H9 (cell line): ENCODE measurements around the gene BUB3. TPM values are rescaled to one million over a fixed set of nuclear protein-coding genes. Genes with fewer than 3 reads are reported as not detected.

Source experiments
- DNase-seq: peaks from one replicate; pipeline ENCODE4 v3.0.0-alpha.2; 2017
- H2AFZ ChIP-seq: one replicate; pipeline ENCODE4 v1.6.1; 2013; ENCODE audit warnings: mild to moderate bottlenecking, low read length, control low read depth, moderate library complexity
- H2AK5ac ChIP-seq: 2 replicates; pipeline ENCODE4 v1.6.1; 2013; ENCODE audit warnings: low read length, control low read depth, mixed read lengths; ENCODE audit not compliant: insufficient read length
- H2BK120ac ChIP-seq: one replicate; pipeline ENCODE4 v1.6.1; 2013; ENCODE audit warnings: low read depth, mild to moderate bottlenecking, low read length, control low read depth, inconsistent platforms; ENCODE audit not compliant: poor library complexity, severe bottlenecking
- H2BK12ac ChIP-seq: 2 replicates; pipeline ENCODE4 v1.6.1; 2013; ENCODE audit warnings: low read length, control low read depth, mixed read lengths, low read depth; ENCODE audit not compliant: insufficient read length
- H2BK15ac ChIP-seq: 2 replicates; pipeline ENCODE4 v1.6.1; 2013; ENCODE audit warnings: low read depth, low read length, control low read depth
- H2BK20ac ChIP-seq: one replicate; pipeline ENCODE4 v1.6.1; 2013; ENCODE audit warnings: low read depth, mild to moderate bottlenecking, low read length, control low read depth, inconsistent platforms; ENCODE audit not compliant: poor library complexity, severe bottlenecking
- H2BK5ac ChIP-seq: 2 replicates; pipeline ENCODE4 v1.6.1; 2013; ENCODE audit warnings: low read length, control low read depth, mixed read lengths; ENCODE audit not compliant: insufficient read length
- H3K14ac ChIP-seq: 2 replicates; pipeline ENCODE4 v1.6.1; 2013; ENCODE audit warnings: low read length, control low read depth; ENCODE audit not compliant: insufficient read depth
- H3K18ac ChIP-seq: 2 replicates; pipeline ENCODE4 v1.6.1; 2013; ENCODE audit warnings: low read depth, mild to moderate bottlenecking, mixed read lengths, low read length, control low read depth; ENCODE audit not compliant: insufficient read length
- H3K23ac ChIP-seq: 2 replicates; pipeline ENCODE4 v1.6.1; 2013; ENCODE audit warnings: low read length, control low read depth, mixed read lengths, low read depth; ENCODE audit not compliant: insufficient read length
- H3K23me2 ChIP-seq: 2 replicates; pipeline ENCODE4 v1.6.1; 2013; ENCODE audit warnings: low read depth, mild to moderate bottlenecking, mixed read lengths, low read length, control low read depth; ENCODE audit not compliant: insufficient read length, poor library complexity, severe bottlenecking
- H3K27ac ChIP-seq: 2 replicates; pipeline ENCODE4 v1.5.1; 2013; ENCODE audit warnings: low read length, control low read depth, mixed read lengths, low read depth; ENCODE audit not compliant: insufficient read length
- H3K27me3 ChIP-seq: 2 replicates; pipeline ENCODE4 v1.6.1; 2013; ENCODE audit warnings: low read length, control low read depth, inconsistent platforms; ENCODE audit not compliant: insufficient read depth
- H3K4ac ChIP-seq: 2 replicates; pipeline ENCODE4 v1.6.1; 2013; ENCODE audit warnings: low read depth, mild to moderate bottlenecking, control low read depth, inconsistent platforms, low read length, moderate library complexity
- H3K4me1 ChIP-seq: 2 replicates; pipeline ENCODE4 v1.6.1; 2013; ENCODE audit warnings: low read length, control low read depth, inconsistent platforms; ENCODE audit not compliant: insufficient read depth
- H3K4me2 ChIP-seq: 2 replicates; pipeline ENCODE4 v1.6.1; 2013; ENCODE audit warnings: low read length, control low read depth, mixed read lengths; ENCODE audit not compliant: insufficient read length, insufficient read depth
- H3K56ac ChIP-seq: 2 replicates; pipeline ENCODE4 v1.6.1; 2013; ENCODE audit warnings: low read depth, mild to moderate bottlenecking, mixed read lengths, low read length, control low read depth; ENCODE audit not compliant: insufficient read length
- H3K79me1 ChIP-seq: 2 replicates; pipeline ENCODE4 v1.6.1; 2013; ENCODE audit warnings: low read depth, mild to moderate bottlenecking, moderate library complexity, low read length, control low read depth, inconsistent platforms; ENCODE audit not compliant: insufficient read depth, poor library complexity, severe bottlenecking
- H3K79me2 ChIP-seq: 2 replicates; pipeline ENCODE4 v1.6.1; 2013; ENCODE audit warnings: low read length, control low read depth, inconsistent platforms; ENCODE audit not compliant: insufficient read depth
- H3K9ac ChIP-seq: 2 replicates; pipeline ENCODE4 v1.6.1; 2013; ENCODE audit warnings: low read length, control low read depth, mixed read lengths; ENCODE audit not compliant: insufficient read length; ENCODE audit errors: extremely low read depth
- H3K9me3 ChIP-seq: one replicate; pipeline ENCODE4 v1.6.1; 2013; ENCODE audit warnings: low read depth, low read length, inconsistent platforms; ENCODE audit not compliant: control insufficient read depth
- H3T11ph ChIP-seq: one replicate; pipeline ENCODE4 v1.6.1; 2013; ENCODE audit warnings: mild to moderate bottlenecking, low read length, control low read depth, inconsistent platforms
- H4K20me1 ChIP-seq: one replicate; pipeline ENCODE4 v1.6.1; 2013; ENCODE audit not compliant: control insufficient read depth, insufficient read length, insufficient read depth
- H4K5ac ChIP-seq: 2 replicates; pipeline ENCODE4 v1.6.1; 2013; ENCODE audit warnings: low read depth, mild to moderate bottlenecking, mixed read lengths, low read length, control low read depth; ENCODE audit not compliant: insufficient read length
- H4K8ac ChIP-seq: replicated peaks from 2 replicates; pipeline ENCODE4 v1.6.1; 2013; ENCODE audit warnings: low read length, control low read depth, mixed read lengths, low read depth; ENCODE audit not compliant: insufficient read length
- H4K91ac ChIP-seq: 2 replicates; pipeline ENCODE4 v1.6.1; 2013; ENCODE audit warnings: low read depth, mild to moderate bottlenecking, moderate library complexity, mixed read lengths, low read length, control low read depth; ENCODE audit not compliant: insufficient read length
- H3K27ac Mint-ChIP-seq, 3 experiments: 2 replicates in 2 of 3; 3 replicates in 1 of 3; pipeline ENCODE4 v1.8.0; 2020 to 2021; ENCODE audit warnings: mixed read lengths in 3 of 3, mild to moderate bottlenecking in 1 of 3, moderate library complexity in 1 of 3
- H3K27me3 Mint-ChIP-seq: 2 replicates; pipeline ENCODE4 v1.8.0; 2021; ENCODE audit warnings: low read depth, mild to moderate bottlenecking, moderate library complexity, mixed read lengths
- H3K36me3 Mint-ChIP-seq, 3 experiments: 2 replicates in 2 of 3; 3 replicates in 1 of 3; pipeline ENCODE4 v1.8.0; 2020 to 2021; ENCODE audit warnings: low read depth in 3 of 3, mixed read lengths in 3 of 3; ENCODE audit not compliant: insufficient read depth in 1 of 3
- H3K4me1 Mint-ChIP-seq, 2 experiments: 2 replicates each; pipeline ENCODE4 v1.8.0; 2020; ENCODE audit warnings: mixed read lengths in 2 of 2
- H3K4me3 Mint-ChIP-seq, 2 experiments: 2 replicates in 1 of 2; 3 replicates in 1 of 2; pipeline ENCODE4 v1.8.0; 2020 to 2021; ENCODE audit warnings: mild to moderate bottlenecking in 2 of 2, mixed read lengths in 2 of 2, moderate library complexity in 1 of 2
- H3K9me3 Mint-ChIP-seq, 2 experiments: 2 replicates in 1 of 2; 3 replicates in 1 of 2; pipeline ENCODE4 v1.8.0; 2020; ENCODE audit warnings: mild to moderate bottlenecking in 2 of 2, mixed read lengths in 2 of 2, moderate library complexity in 1 of 2
- CTCF ChIP-seq: fragments of 200-600 bp; sonication (generic); conservative IDR thresholded peaks from 3 replicates; pipeline ENCODE4 v1.8.0; 2021; ENCODE audit warnings: antibody characterized with exemption, mild to moderate bottlenecking
- whole genome bisulfite sequencing: extraction: QIAGEN DNeasy Blood & Tissue Kit; methylation state at CpG from one replicate; pipeline ENCODE4 v1.1.7; 2013; ENCODE audit warnings: missing lambda C conversion rate, low lambda C conversion rate, mixed read lengths; ENCODE audit not compliant: insufficient read length; ENCODE audit errors: extremely low coverage; 5-methylcytosine and 5-hydroxymethylcytosine counted together
- total RNA-seq: library from RNA; stranded (reverse); gene quantifications from 2 replicates; pipeline ENCODE4 v1.2.1, GENCODE V29; 2021

The BUB3 gene
- total RNA-seq, 1 experiment from 2014 or later: 200 TPM

- Histone ChIP-seq H3K14ac (no peak overlapping the region), H4K20me1 (no peaks in the 10 kb centered on the region), H3K4me1 (no peaks in the 10 kb centered on the region; the same call in 1 of the 2 replicates), H3K79me2 (no peaks in the 10 kb centered on the region), H2BK20ac (no peak overlapping the region), H3K4me2 (peak overlapping the region; percentile 66), H2BK120ac (no peak overlapping the region), H3K56ac (no peak overlapping the region), H2BK15ac (no peak overlapping the region), H3T11ph (no peak overlapping the region), H3K4ac (no peak overlapping the region), H3K9me3 (no peaks in the 10 kb centered on the region), H2BK5ac (no peak overlapping the region), H3K23me2 (peaks cover 27% of the 10 kb centered on the region), H2AK5ac (no peak overlapping the region), H4K8ac (no peak overlapping the region), H4K91ac (no peak overlapping the region), H3K79me1 (no peaks in the 10 kb centered on the region), H2BK12ac (no peak overlapping the region), H3K23ac (no peak overlapping the region), H3K18ac (no peak overlapping the region), H3K9ac (no peak overlapping the region), H2AFZ (no peak overlapping the region), H3K27me3 (peaks cover 88% of the 10 kb centered on the region), H3K27ac (no peak overlapping the region), H4K5ac (no peak overlapping the region)
- Mint-ChIP-seq H3K27me3 (peaks cover 99% of the 10 kb centered on the region), H3K27ac (no peak overlapping the region), H3K36me3 (no peaks in the 10 kb centered on the region), H3K9me3 (peaks cover 0 to 8% of the 10 kb centered on the region in 2 experiments; a peak in 3 of 5 replicates), H3K4me3 (peak overlapping the region in 1 of 2 experiments; percentile 78; a peak in 3 of 5 replicates), H3K4me1 (peaks cover 32 to 64% of the 10 kb centered on the region in 2 experiments)
- no CpG with 5 or more reads among the region's 43 CpGs for WGBS
- DNase-seq: no peak
- peak; percentile 46 for TF ChIP-seq CTCF
Measured at GRCh38 chr10:123140164-123140982, 13.8 kb upstream of the BUB3 start.
